Activated CD4-positive, alpha-beta T cell treated with anti-CD3 and anti-CD28 coated beads for 48 hours (primary cell): ENCODE data around the gene ANKFN1.
"Not testable (repeated sequence)": the region's sequence is repeated elsewhere in the genome, so short reads cannot be mapped to it uniquely, and the experiment has no call there.

Source experiments
- DNase-seq: peaks from one replicate; pipeline ENCODE4 v3.0.0-alpha.2; 2020

Gene ANKFN1

GRCh38 chr17:56182081-56182480 is 28.8 kb downstream of the ANKFN1 start:
- DNase-seq, result no peak

- DNase-seq, result no peak
Observed at GRCh38 chr17:56184650-56185049, 31.4 kb downstream of the ANKFN1 start.

- no peak for DNase-seq
Observed at GRCh38 chr17:56185491-56186221, 32.4 kb downstream of the ANKFN1 start.

GRCh38 chr17:56186222-56186786 is 33.0 kb downstream of the ANKFN1 start:
- DNase-seq, result no peak

GRCh38 chr17:56203430-56203829 is 50.2 kb downstream of the ANKFN1 start:
- no peak for DNase-seq

GRCh38 chr17:56206351-56206750 is 53.1 kb downstream of the ANKFN1 start:
- no peak for DNase-seq

- no peak for DNase-seq
Observed at GRCh38 chr17:56213031-56213430, 59.8 kb downstream of the ANKFN1 start.

GRCh38 chr17:56217921-56218320 is 64.6 kb downstream of the ANKFN1 start:
- DNase-seq, result no peak

GRCh38 chr17:56222255-56222654 is 69.0 kb downstream of the ANKFN1 start:
- no peak for DNase-seq

- DNase-seq, result no peak
Observed at GRCh38 chr17:56230660-56231059, 77.4 kb downstream of the ANKFN1 start.

GRCh38 chr17:56231252-56231651 is 78.0 kb downstream of the ANKFN1 start:
- no peak for DNase-seq

GRCh38 chr17:56231693-56232092 is 78.4 kb downstream of the ANKFN1 start:
- DNase-seq, result no peak

GRCh38 chr17:56244268-56244890 is 91.1 kb downstream of the ANKFN1 start:
- DNase-seq, result no peak

- no peak for DNase-seq
Observed at GRCh38 chr17:56247816-56248215, 94.5 kb downstream of the ANKFN1 start.

- DNase-seq, result no peak
Observed at GRCh38 chr17:56257075-56257474, 103.8 kb downstream of the ANKFN1 start.

GRCh38 chr17:56260376-56261002 is 107.2 kb downstream of the ANKFN1 start:
- no peak for DNase-seq

GRCh38 chr17:56262803-56263202 is 109.5 kb downstream of the ANKFN1 start:
- no peak for DNase-seq

GRCh38 chr17:56269556-56270389 is 116.5 kb downstream of the ANKFN1 start:
- DNase-seq, result no peak

GRCh38 chr17:56274491-56274890 is 121.2 kb downstream of the ANKFN1 start:
- no peak for DNase-seq

GRCh38 chr17:56284482-56284881 is 131.2 kb downstream of the ANKFN1 start:
- DNase-seq, result no peak

GRCh38 chr17:56288786-56289185 is 135.5 kb downstream of the ANKFN1 start:
- DNase-seq, result not testable (repeated sequence)

GRCh38 chr17:56289321-56289720 is 136.0 kb downstream of the ANKFN1 start:
- DNase-seq, result no peak
